ENCODE results near the gene TMEM185A. TPM values are rescaled to one million over a fixed set of nuclear protein-coding genes. Genes with fewer than 3 reads are reported as not detected.
"Not testable (repeated sequence)": the region's sequence is repeated elsewhere in the genome, so short reads cannot be mapped to it uniquely, and the experiment has no call there.

TMEM185A gene
- 19.5 TPM for total RNA-seq
- polyA plus RNA-seq, result 10 to 100 TPM; 16.2 to 21.9 (median 19.9) TPM

- H3K27me3 Mint-ChIP-seq, result peaks cover 16% of the 10 kb centered on the region
- ATAC-seq (ENCODE audit: low read depth in 2 of 2) (peak; percentile 81 to 86), DNase-seq (peak; percentile 71 to 80 (median 73))
- Histone ChIP-seq H3K9me3 (ENCODE audit: control insufficient read depth in 2 of 2, low read length in 2 of 2) (no peaks in the 10 kb centered on the region), H3K36me3 (ENCODE audit: control insufficient read depth, insufficient read depth, low read length) (no peaks in the 10 kb centered on the region), H3K27ac (ENCODE audit: insufficient read depth, low read length, poor library complexity, severe bottlenecking) (no peak within 1 kb of the TSS), H3K27me3 (ENCODE audit: control insufficient read depth, insufficient read depth, low read length) (no peaks in the 10 kb centered on the region), H3K4me3 (ENCODE audit: low read depth, low read length) (peak within 1 kb of the TSS; percentile 73), H3K4me1 (ENCODE audit: control insufficient read depth, insufficient read depth, low read length, poor library complexity, severe bottlenecking) (peaks cover 13% of the 10 kb centered on the region)
- H3K9me3 Mint-ChIP-seq, result peaks cover 0 to 2% (median 0%) of the 10 kb centered on the region in 7 donors
- H3K4me1 Mint-ChIP-seq, result peaks cover 5 to 38% (median 28%) of the 10 kb centered on the region in 4 donors
- H3K36me3 Mint-ChIP-seq, result no peaks in the 10 kb centered on the region
- peak within 1 kb of the TSS; percentile 90 to 99 (median 94) for H3K4me3 Mint-ChIP-seq
- H3K27ac Mint-ChIP-seq, result peak within 1 kb of the TSS; percentile 85 to 97 (median 86)
Measured at GRCh38 chrX:149631234-149632165, at the start of gene TMEM185A. TSS of gene TMEM185A (minus strand) at chrX:149631792. CDS start at chrX:149631580, 212 bp downstream.

GRCh38 chrX:149681182-149681581, 49.6 kb upstream of the TMEM185A start:
- Mint-ChIP-seq H3K27ac (no peak overlapping the region), H3K9me3 (peaks cover 0 to 2% (median 0%) of the 10 kb centered on the region in 7 donors), H3K4me1 (no peaks in the 10 kb centered on the region), H3K36me3 (no peaks in the 10 kb centered on the region), H3K4me3 (no peak overlapping the region), H3K27me3 (no peaks in the 10 kb centered on the region)
- Histone ChIP-seq H3K4me3 (ENCODE audit: low read depth, low read length) (no peak overlapping the region), H3K4me1 (ENCODE audit: control insufficient read depth, insufficient read depth, low read length, poor library complexity, severe bottlenecking) (no peaks in the 10 kb centered on the region), H3K27ac (ENCODE audit: insufficient read depth, low read length, poor library complexity, severe bottlenecking) (no peak overlapping the region), H3K36me3 (ENCODE audit: control insufficient read depth, insufficient read depth, low read length) (no peaks in the 10 kb centered on the region), H3K27me3 (ENCODE audit: control insufficient read depth, insufficient read depth, low read length) (no peaks in the 10 kb centered on the region), H3K9me3 (ENCODE audit: control insufficient read depth in 2 of 2, low read length in 2 of 2) (no peaks in the 10 kb centered on the region)
- ATAC-seq (ENCODE audit: low read depth in 2 of 2) (no peak), DNase-seq (no peak)

GRCh38 chrX:149679164-149679678, 47.6 kb upstream of the TMEM185A start:
- H3K27ac Mint-ChIP-seq; H3K27me3 Mint-ChIP-seq; H3K4me3 Mint-ChIP-seq; H3K9me3 Mint-ChIP-seq; H3K27me3 ChIP-seq (ENCODE audit: control insufficient read depth, insufficient read depth, low read length); H3K36me3 ChIP-seq (ENCODE audit: control insufficient read depth, insufficient read depth, low read length); H3K4me1 Mint-ChIP-seq; H3K4me3 ChIP-seq (ENCODE audit: low read depth, low read length); H3K36me3 Mint-ChIP-seq; H3K9me3 ChIP-seq (ENCODE audit: control insufficient read depth in 2 of 2, low read length in 2 of 2); H3K4me1 ChIP-seq (ENCODE audit: control insufficient read depth, insufficient read depth, low read length, poor library complexity, severe bottlenecking); DNase-seq; ATAC-seq (ENCODE audit: low read depth in 2 of 2); H3K27ac ChIP-seq (ENCODE audit: insufficient read depth, low read length, poor library complexity, severe bottlenecking): not testable (repeated sequence)

GRCh38 chrX:149675554-149675953, 44.0 kb upstream of the TMEM185A start:
- H3K27ac Mint-ChIP-seq; H3K36me3 ChIP-seq (ENCODE audit: control insufficient read depth, insufficient read depth, low read length); H3K4me1 ChIP-seq (ENCODE audit: control insufficient read depth, insufficient read depth, low read length, poor library complexity, severe bottlenecking); H3K27me3 ChIP-seq (ENCODE audit: control insufficient read depth, insufficient read depth, low read length); H3K4me3 Mint-ChIP-seq; H3K27ac ChIP-seq (ENCODE audit: insufficient read depth, low read length, poor library complexity, severe bottlenecking); H3K4me1 Mint-ChIP-seq; H3K9me3 Mint-ChIP-seq; H3K36me3 Mint-ChIP-seq; DNase-seq; ATAC-seq (ENCODE audit: low read depth in 2 of 2); H3K9me3 ChIP-seq (ENCODE audit: control insufficient read depth in 2 of 2, low read length in 2 of 2); H3K4me3 ChIP-seq (ENCODE audit: low read depth, low read length); H3K27me3 Mint-ChIP-seq: not testable (repeated sequence)

GRCh38 chrX:149675088-149675487, 43.5 kb upstream of the TMEM185A start:
- not testable (repeated sequence) for H3K27me3 ChIP-seq (ENCODE audit: control insufficient read depth, insufficient read depth, low read length); ATAC-seq (ENCODE audit: low read depth in 2 of 2); H3K4me1 Mint-ChIP-seq; H3K36me3 Mint-ChIP-seq; H3K27ac ChIP-seq (ENCODE audit: insufficient read depth, low read length, poor library complexity, severe bottlenecking); H3K4me3 ChIP-seq (ENCODE audit: low read depth, low read length); H3K36me3 ChIP-seq (ENCODE audit: control insufficient read depth, insufficient read depth, low read length); H3K27ac Mint-ChIP-seq; DNase-seq; H3K4me3 Mint-ChIP-seq; H3K9me3 Mint-ChIP-seq; H3K27me3 Mint-ChIP-seq; H3K4me1 ChIP-seq (ENCODE audit: control insufficient read depth, insufficient read depth, low read length, poor library complexity, severe bottlenecking); H3K9me3 ChIP-seq (ENCODE audit: control insufficient read depth in 2 of 2, low read length in 2 of 2)

GRCh38 chrX:149660613-149661012, 29.0 kb upstream of the TMEM185A start:
- H3K4me1 Mint-ChIP-seq; H3K27me3 ChIP-seq (ENCODE audit: control insufficient read depth, insufficient read depth, low read length); H3K27me3 Mint-ChIP-seq; H3K27ac Mint-ChIP-seq; H3K36me3 Mint-ChIP-seq; H3K27ac ChIP-seq (ENCODE audit: insufficient read depth, low read length, poor library complexity, severe bottlenecking); ATAC-seq (ENCODE audit: low read depth in 2 of 2); DNase-seq; H3K4me3 ChIP-seq (ENCODE audit: low read depth, low read length); H3K4me1 ChIP-seq (ENCODE audit: control insufficient read depth, insufficient read depth, low read length, poor library complexity, severe bottlenecking); H3K4me3 Mint-ChIP-seq; H3K9me3 Mint-ChIP-seq; H3K9me3 ChIP-seq (ENCODE audit: control insufficient read depth in 2 of 2, low read length in 2 of 2); H3K36me3 ChIP-seq (ENCODE audit: control insufficient read depth, insufficient read depth, low read length): not testable (repeated sequence)

GRCh38 chrX:149656260-149656884, 24.8 kb upstream of the TMEM185A start:
- H3K36me3 Mint-ChIP-seq; H3K27me3 Mint-ChIP-seq; DNase-seq; H3K4me1 ChIP-seq (ENCODE audit: control insufficient read depth, insufficient read depth, low read length, poor library complexity, severe bottlenecking); H3K4me3 ChIP-seq (ENCODE audit: low read depth, low read length); H3K9me3 ChIP-seq (ENCODE audit: control insufficient read depth in 2 of 2, low read length in 2 of 2); H3K36me3 ChIP-seq (ENCODE audit: control insufficient read depth, insufficient read depth, low read length); H3K27ac Mint-ChIP-seq; ATAC-seq (ENCODE audit: low read depth in 2 of 2); H3K4me1 Mint-ChIP-seq; H3K4me3 Mint-ChIP-seq; H3K27ac ChIP-seq (ENCODE audit: insufficient read depth, low read length, poor library complexity, severe bottlenecking); H3K27me3 ChIP-seq (ENCODE audit: control insufficient read depth, insufficient read depth, low read length); H3K9me3 Mint-ChIP-seq: not testable (repeated sequence)
